ENCODE data around the gene EXOC6B. TPM values are rescaled to one million over a fixed set of nuclear protein-coding genes. Genes with fewer than 3 reads are reported as not detected.

The EXOC6B gene
- total and polyA plus RNA-seq, 2 experiments from 2014 or later, result 8.9 to 18.3 TPM

DNA sequence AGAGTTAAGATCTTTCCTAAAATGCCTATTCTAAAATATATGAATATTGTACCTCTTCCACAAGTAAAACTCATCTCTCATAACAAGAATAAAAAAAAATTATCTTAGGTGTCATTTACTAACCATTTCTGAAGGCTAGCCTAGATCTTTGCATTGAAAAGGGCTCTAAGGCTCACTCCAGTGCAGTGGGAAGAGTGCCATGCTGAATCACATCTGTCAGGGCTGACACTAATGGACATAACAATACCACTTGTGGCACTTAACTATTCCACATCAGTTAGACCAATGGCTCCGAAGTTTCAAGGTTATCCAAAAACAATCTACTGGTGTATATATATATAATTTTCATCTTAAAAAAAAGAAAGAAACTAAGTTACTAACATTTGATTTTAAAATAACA lies 130.2 kb downstream of the EXOC6B start:
- WGBS, 2 experiments (ENCODE audit: low coverage in 1 of 2, low lambda C conversion rate in 2 of 2, missing lambda C conversion rate in 2 of 2), result 100% methylated on average over 1 of the region's 1 CpG
- in situ Hi-C loops (cut with MboI), result no loop called here

GRCh38 chr2:72694715-72695496 lies 130.9 kb downstream of the EXOC6B start:
- Histone ChIP-seq H3K9me2 (ENCODE audit: insufficient read depth) (no peaks in the 10 kb centered on the region), H3K79me2 (ENCODE audit: insufficient read depth) (no peaks in the 10 kb centered on the region), H4K20me1 (ENCODE audit: insufficient read depth) (no peaks in the 10 kb centered on the region), H3K9ac (no peak overlapping the region), H3F3A (ENCODE audit: insufficient read depth) (peaks cover 9% of the 10 kb centered on the region; the same call in 1 of the 2 replicates), H3K4me1 (ENCODE audit: insufficient read depth) (peaks cover 16% of the 10 kb centered on the region), H3K9me3 (ENCODE audit: low read depth) (no peaks in the 10 kb centered on the region), H3K4me3 (0 out of 2 replicates have a peak overlapping the region, but pooled peaks have one; percentile 3), H3K27ac (no peak overlapping the region), H2AFZ (no peak overlapping the region), H3K27me3 (replicated peaks; ENCODE audit: insufficient read depth) (no peaks in the 10 kb centered on the region), H3K4me2 (ENCODE audit: unreplicated experiment) (peak overlapping the region; percentile 28), H3K36me3 (ENCODE audit: low read depth) (no peaks in the 10 kb centered on the region)
- TF ChIP-seq EZH2 (IDR thresholded peaks at IDR 0.05; ENCODE audit: insufficient read depth, poor library complexity, severe bottlenecking) (no peak), EZH2phosphoT487 (IDR thresholded peaks at IDR 0.05; ENCODE audit: insufficient read depth, low read depth) (no peak)
- peak; percentile 29 for DNase-seq
- 47 to 55% methylated on average over 9 of the region's 9 CpGs for WGBS, 2 experiments (ENCODE audit: low coverage in 1 of 2, low lambda C conversion rate in 2 of 2, missing lambda C conversion rate in 2 of 2)
- in situ Hi-C loops (cut with MboI), result no loop called here

More for the DNA sequence above, 130.2 kb downstream of the EXOC6B start:
- Histone ChIP-seq H3K79me2 (ENCODE audit: insufficient read depth) (no peaks in the 10 kb centered on the region), H3K9me3 (ENCODE audit: low read depth) (no peaks in the 10 kb centered on the region), H3K4me3 (no peak overlapping the region), H4K20me1 (ENCODE audit: insufficient read depth) (no peaks in the 10 kb centered on the region), H2AFZ (no peak overlapping the region), H3K4me1 (ENCODE audit: insufficient read depth) (peaks cover 15% of the 10 kb centered on the region), H3F3A (ENCODE audit: insufficient read depth) (peaks cover 9% of the 10 kb centered on the region; the same call in 1 of the 2 replicates), H3K9me2 (ENCODE audit: insufficient read depth) (no peaks in the 10 kb centered on the region), H3K27me3 (replicated peaks; ENCODE audit: insufficient read depth) (no peaks in the 10 kb centered on the region), H3K9ac (no peak overlapping the region), H3K4me2 (ENCODE audit: unreplicated experiment) (no peak overlapping the region), H3K36me3 (ENCODE audit: low read depth) (no peaks in the 10 kb centered on the region), H3K27ac (no peak overlapping the region)
- TF ChIP-seq EZH2 (IDR thresholded peaks at IDR 0.05; ENCODE audit: insufficient read depth, poor library complexity, severe bottlenecking) (no peak), EZH2phosphoT487 (IDR thresholded peaks at IDR 0.05; ENCODE audit: insufficient read depth, low read depth) (no peak)
- DNase-seq, result no peak

- H3K4me2 ChIP-seq (ENCODE audit: unreplicated experiment), result no peak overlapping the region
- H3K9me3 ChIP-seq (ENCODE audit: low read depth), result no peaks in the 10 kb centered on the region
- H3K4me1 ChIP-seq (ENCODE audit: insufficient read depth), result peaks cover 7% of the 10 kb centered on the region; the same call in 1 of the 2 replicates
- DNase-seq, result peak; percentile 1
- TF ChIP-seq EZH2phosphoT487 (IDR thresholded peaks at IDR 0.05; ENCODE audit: insufficient read depth, low read depth), result no peak
- no peak for TF ChIP-seq EZH2 (IDR thresholded peaks at IDR 0.05; ENCODE audit: insufficient read depth, poor library complexity, severe bottlenecking)
- H3K79me2 ChIP-seq (ENCODE audit: insufficient read depth), result no peaks in the 10 kb centered on the region
- no peak overlapping the region for H2AFZ ChIP-seq
- in situ Hi-C loops (cut with MboI), result no loop called here
- peaks cover 4% of the 10 kb centered on the region; the same call in 1 of the 2 replicates for H3F3A ChIP-seq (ENCODE audit: insufficient read depth)
- H3K36me3 ChIP-seq (ENCODE audit: low read depth), result no peaks in the 10 kb centered on the region
- H4K20me1 ChIP-seq (ENCODE audit: insufficient read depth), result no peaks in the 10 kb centered on the region
- no peak overlapping the region for H3K27ac ChIP-seq
- no peak overlapping the region for H3K9ac ChIP-seq
- H3K27me3 ChIP-seq (replicated peaks; ENCODE audit: insufficient read depth), result no peaks in the 10 kb centered on the region
- H3K9me2 ChIP-seq (ENCODE audit: insufficient read depth), result no peaks in the 10 kb centered on the region
- 92 to 99% methylated on average over 5 of the region's 5 CpGs for WGBS, 2 experiments (ENCODE audit: low coverage in 1 of 2, low lambda C conversion rate in 2 of 2, missing lambda C conversion rate in 2 of 2)
- no peak overlapping the region for H3K4me3 ChIP-seq
Measured at GRCh38 chr2:72689579-72690195, 136.1 kb downstream of the EXOC6B start.

GRCh38 chr2:72685638-72686213 lies 140.1 kb downstream of the EXOC6B start:
- no peak for TF ChIP-seq EZH2phosphoT487 (IDR thresholded peaks at IDR 0.05; ENCODE audit: insufficient read depth, low read depth)
- no peak for TF ChIP-seq EZH2 (IDR thresholded peaks at IDR 0.05; ENCODE audit: insufficient read depth, poor library complexity, severe bottlenecking)
- Histone ChIP-seq H3K4me2 (ENCODE audit: unreplicated experiment) (no peak overlapping the region), H3K79me2 (ENCODE audit: insufficient read depth) (no peaks in the 10 kb centered on the region), H3K27me3 (replicated peaks; ENCODE audit: insufficient read depth) (no peaks in the 10 kb centered on the region), H3K27ac (no peak overlapping the region), H3K4me3 (no peak overlapping the region), H3F3A (ENCODE audit: insufficient read depth) (no peaks in the 10 kb centered on the region), H4K20me1 (ENCODE audit: insufficient read depth) (no peaks in the 10 kb centered on the region), H2AFZ (no peak overlapping the region), H3K9me3 (ENCODE audit: low read depth) (no peaks in the 10 kb centered on the region), H3K9ac (no peak overlapping the region), H3K36me3 (ENCODE audit: low read depth) (no peaks in the 10 kb centered on the region), H3K4me1 (ENCODE audit: insufficient read depth) (0 out of 2 replicates have a peak, but pooled peaks cover 2% of the 10 kb centered on the region), H3K9me2 (ENCODE audit: insufficient read depth) (no peaks in the 10 kb centered on the region)
- in situ Hi-C loops (cut with MboI), result no loop called here
- DNase-seq, result no peak
- WGBS, 2 experiments (ENCODE audit: low coverage in 1 of 2, low lambda C conversion rate in 2 of 2, missing lambda C conversion rate in 2 of 2), result 84% methylated on average over 3 of the region's 3 CpGs
